HK-2 (cell line): ENCODE measurements around the gene LCE3C.
"Not testable (repeated sequence)": the region's sequence is repeated elsewhere in the genome, so short reads cannot be mapped to it uniquely, and the experiment has no call there.

Experiments
- DNase-seq: peaks from one replicate; pipeline ENCODE4 v3.0.0-alpha.2; 2018; ENCODE audit not compliant: unreplicated experiment

LCE3C gene, protein sequence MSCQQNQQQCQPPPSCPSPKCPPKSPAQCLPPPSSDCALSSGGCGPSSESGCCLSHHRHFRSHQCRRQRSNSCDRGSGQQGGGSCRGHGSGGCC

GRCh38 chr1:152599934-152600333 lies at the start of gene LCE3C:
TSS of gene LCE3C (plus strand) at chr1:152600234. CDS start at chr1:152600732, 498 bp downstream.
- DNase-seq: no peak

DNA sequence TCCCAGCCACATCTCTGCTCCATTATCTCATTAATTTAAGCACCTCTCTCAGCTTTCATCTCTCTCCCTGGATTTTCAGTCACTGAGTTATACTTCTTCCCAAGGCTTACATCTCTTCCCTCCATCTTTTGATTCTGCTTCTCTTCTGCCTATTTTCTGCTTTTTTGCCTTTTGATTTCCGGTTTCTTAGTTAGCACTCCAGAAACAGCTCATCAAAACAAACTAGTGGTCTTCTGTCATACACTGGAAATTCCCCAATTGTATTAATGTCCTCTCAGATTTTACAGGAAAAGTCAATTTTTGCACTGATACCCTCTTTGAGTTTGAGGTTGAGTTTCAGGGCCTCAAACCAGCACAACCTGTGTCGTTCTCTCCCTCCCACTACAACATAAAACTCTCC lies 34.9 kb upstream of the LCE3C start:
- no peak for DNase-seq

DNA sequence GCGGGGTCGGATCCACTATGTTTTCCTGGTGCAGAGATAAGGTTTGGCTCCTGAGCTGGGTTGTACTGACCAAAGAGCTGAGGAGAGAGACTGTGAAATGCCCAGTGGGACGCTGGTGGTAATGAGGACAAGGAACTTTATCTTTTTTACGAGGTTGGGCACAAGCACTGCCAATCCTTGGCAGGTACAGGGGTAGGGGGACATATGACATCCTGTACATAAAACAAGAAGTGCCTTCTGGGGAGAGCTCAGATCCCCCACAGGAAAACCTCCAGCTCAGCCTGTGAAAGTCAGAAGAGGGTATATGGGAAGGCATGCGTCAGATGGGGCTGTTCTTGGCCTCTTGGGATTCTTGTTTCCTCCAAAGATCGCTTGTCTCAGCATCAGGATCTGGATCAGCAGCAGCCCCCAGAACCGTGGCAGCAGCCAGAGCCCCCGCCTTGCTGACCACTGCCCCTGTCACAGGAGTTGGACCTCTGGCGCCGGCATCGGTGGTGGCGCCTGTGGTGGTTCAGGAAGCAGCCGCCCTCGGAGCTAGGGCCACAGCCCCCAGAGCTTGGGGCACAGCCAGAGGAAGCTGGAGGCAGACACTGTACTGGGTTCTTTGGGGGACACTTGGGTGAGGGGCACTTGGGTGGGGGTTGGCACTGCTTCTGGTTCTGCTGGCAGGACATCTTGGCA lies 34.4 kb upstream of the LCE3C start:
- DNase-seq: no peak

DNA sequence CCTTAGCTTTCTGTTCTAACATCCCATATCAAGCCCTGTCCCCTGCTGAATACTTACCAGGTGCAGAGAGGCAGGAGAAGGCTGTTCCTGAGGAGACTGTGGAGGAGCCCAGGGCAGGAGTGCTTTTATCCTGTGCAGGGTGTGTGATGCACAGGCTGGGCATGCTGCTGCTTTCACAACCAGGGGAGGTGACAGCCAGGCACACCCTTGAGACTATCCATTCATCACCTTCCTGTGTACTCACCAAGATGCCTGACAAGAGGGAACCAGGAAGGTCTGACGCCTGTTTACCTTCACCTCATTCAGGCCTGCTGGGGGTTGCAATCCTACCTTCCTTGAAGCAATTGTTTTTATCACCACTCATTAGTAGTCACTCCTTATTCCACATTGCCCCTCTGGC lies 33.4 kb upstream of the LCE3C start, which contains the start of gene LCE3E:
LCE3E (minus strand) TSS at position 100 of the 400 bp plus-strand sequence. CDS start 572 bp downstream, outside the sequence.
- DNase-seq: no peak

GRCh38 chr1:152577168-152577567 lies 22.9 kb upstream of the LCE3C start:
- DNase-seq: no peak

- DNase-seq: not testable (repeated sequence)
Observed at GRCh38 chr1:152579526-152579925, 20.5 kb upstream of the LCE3C start.

- DNase-seq: no peak
Observed at GRCh38 chr1:152580433-152580832, 19.6 kb upstream of the LCE3C start, which contains the start of gene LCE3D. TSS of gene LCE3D (minus strand) at chr1:152580516. CDS start at chr1:152579936, 580 bp downstream.

DNA sequence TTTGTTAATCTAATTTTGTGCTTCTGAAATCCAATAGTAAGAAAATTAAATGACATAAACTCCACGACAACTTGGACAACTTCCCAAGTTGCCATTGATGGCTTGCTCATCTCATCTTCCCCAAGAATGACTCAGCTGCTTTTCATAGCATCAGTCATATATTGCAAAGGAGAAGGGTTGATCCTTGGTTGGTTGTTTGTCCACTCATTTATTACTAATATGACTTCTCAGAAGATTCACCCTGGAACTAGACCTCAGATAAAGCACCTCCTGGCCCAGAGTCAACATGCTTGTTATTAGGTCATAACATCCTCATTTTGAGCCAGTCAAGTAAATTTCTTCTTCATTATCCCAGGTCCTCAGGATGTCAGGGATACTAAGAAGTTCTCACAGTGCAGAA lies 17.4 kb upstream of the LCE3C start:
- DNase-seq: no peak

DNA sequence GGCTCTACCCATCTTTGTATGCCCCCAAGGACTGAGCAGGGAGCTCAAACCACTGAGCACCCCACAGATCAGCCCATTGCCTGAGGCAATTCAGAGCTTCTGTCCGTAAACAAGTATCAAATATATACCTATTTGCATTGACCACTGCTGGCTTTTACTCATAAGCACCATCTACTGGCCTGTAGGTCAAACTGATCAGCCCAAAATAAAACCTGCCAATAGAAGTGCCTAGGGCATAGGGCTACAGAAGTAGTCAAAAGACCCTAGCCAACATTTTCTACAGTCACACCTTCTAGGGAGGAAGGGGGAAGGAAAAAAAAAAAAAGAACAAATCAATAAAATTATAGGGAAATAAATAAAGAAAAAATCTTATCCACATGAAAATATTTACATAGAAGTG lies 14.4 kb upstream of the LCE3C start:
- no peak for DNase-seq

GRCh38 chr1:152596986-152597385 lies 3.0 kb upstream of the LCE3C start:
- no peak for DNase-seq

- DNase-seq: no peak
Observed at GRCh38 chr1:152613511-152613910, 13.5 kb downstream of the LCE3C start, which contains the start of gene LCE3B. TSS of gene LCE3B (plus strand) at chr1:152613811. CDS start at chr1:152613811, 0 bp downstream.

DNA sequence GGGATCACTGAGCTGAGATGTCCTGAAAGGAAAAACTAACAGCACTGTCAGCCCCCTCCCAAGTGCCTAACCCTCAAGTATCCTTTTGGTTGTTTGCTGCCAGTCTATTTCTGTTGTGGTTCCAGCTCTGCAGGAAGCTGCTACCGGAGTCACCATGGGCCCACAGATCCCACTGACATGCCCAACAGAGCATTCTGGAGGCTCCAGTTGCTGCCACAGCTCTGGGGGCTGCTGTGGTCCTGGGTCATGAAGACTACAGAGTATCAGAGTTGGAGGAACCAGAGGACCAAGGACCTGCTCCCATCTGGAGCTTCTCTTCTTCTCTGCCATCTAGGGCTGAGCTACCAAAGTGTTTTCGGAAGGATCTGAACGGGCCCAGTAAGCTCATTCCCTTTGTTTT lies 22.0 kb downstream of the LCE3C start:
- DNase-seq: no peak

DNA sequence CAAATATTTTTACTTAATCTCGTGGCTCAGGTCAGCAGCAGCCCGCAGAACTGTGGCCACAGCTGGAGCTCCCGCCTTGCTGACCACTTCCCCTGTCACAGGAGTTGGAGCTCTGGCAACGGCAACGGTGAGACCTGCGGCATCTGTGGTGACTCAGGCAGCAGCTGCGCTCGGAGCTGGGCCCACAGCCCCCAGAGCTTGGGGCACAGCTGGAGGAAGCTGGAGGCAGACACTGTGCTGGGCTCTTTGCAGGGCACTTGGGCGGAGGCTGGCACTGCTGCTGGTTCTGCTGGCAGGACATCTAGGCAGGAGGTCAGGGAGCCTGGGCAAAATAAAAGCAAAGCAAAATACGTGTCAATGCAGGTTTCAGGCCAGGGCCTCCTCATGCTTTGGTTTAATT lies 22.8 kb downstream of the LCE3C start, which contains the start of gene LCE3A:
LCE3A (minus strand) TSS at position 301 of the 400 bp plus-strand sequence; CDS start at position 301, 0 bp downstream.
- no peak for DNase-seq

GRCh38 chr1:152623203-152623844 lies 23.3 kb downstream of the LCE3C start:
- DNase-seq: no peak

- DNase-seq: no peak
Observed at GRCh38 chr1:152626744-152627143, 26.7 kb downstream of the LCE3C start.

- DNase-seq: no peak
Observed at GRCh38 chr1:152630596-152630995, 30.6 kb downstream of the LCE3C start.

DNA sequence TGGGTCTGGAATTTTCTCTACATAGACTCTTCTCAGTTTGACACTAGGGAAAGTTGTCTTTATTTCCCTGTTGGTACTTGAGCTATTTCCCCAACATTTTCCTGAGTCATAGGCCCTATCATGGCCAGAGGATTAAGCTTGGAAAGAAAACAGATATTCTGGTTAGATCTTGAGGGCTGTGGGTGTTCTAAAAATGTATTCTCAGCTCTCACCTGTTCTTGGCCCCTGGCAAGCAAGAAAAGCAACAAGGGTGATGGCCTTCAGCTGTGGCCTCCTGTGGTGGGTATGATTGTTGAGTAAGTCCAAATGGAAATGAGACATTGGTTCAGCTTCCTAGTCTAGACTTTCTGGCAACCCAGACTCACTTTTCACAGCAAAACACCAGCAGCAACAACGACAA lies 40.3 kb downstream of the LCE3C start:
- no peak for DNase-seq

DNA sequence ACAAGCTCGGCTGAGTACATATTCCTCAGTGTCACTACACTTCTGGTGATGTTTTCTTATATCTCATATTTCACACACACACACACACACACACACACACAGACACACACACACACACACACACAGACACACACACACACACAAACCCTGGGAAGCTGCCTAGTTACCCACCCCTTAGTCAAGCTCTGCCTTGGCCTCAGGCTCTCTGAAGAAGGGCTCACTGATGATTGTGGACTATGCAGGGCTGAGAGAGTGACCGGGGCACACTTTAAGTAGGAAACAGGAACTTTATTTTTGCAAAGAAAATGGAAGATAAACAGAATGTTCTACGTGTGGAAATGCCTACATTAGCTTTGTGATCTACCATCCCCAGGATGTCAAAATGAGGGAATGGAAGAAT lies 43.9 kb downstream of the LCE3C start:
- no peak for DNase-seq

- no peak for DNase-seq
Observed at GRCh38 chr1:152645146-152645545, 45.1 kb downstream of the LCE3C start.

- no peak for DNase-seq
Observed at GRCh38 chr1:152646656-152647055, 46.6 kb downstream of the LCE3C start.
